Panc1 (cell line): ENCODE measurements around the gene RAB22A. TPM values are rescaled to one million over a fixed set of nuclear protein-coding genes. Genes with fewer than 3 reads are reported as not detected.

Experiments used
- ATAC-seq: fragments of 200-7000 bp; cut with Tn5 transposase; 2 replicates; pipeline ENCODE4 v1.9.1; 2020; ENCODE audit warnings: mild to moderate bottlenecking, moderate library complexity
- BruUV-seq: library from RNA; stranded (reverse); fragments of 400-500 nt; replicated peaks from 2 replicates; lab custom pipeline; 2021; lab: Mats Ljungman, UMichigan
- CTCF ChIA-PET: fragments of 300-600 bp; sonication (Branson Sonifier 250); formaldehyde crosslinking; loops from one replicate; lab custom pipeline; 2022; ENCODE audit warnings: antibody characterized with exemption; lab: Charles Lee
- POLR2A ChIA-PET: fragments of 300-600 bp; sonication (Branson Sonifier 250); formaldehyde crosslinking; loops from one replicate; lab custom pipeline; 2022; ENCODE audit warnings: antibody characterized with exemption; lab: Charles Lee
- DNase-seq: peaks from one replicate; pipeline ENCODE4 v3.0.0-alpha.2; 2010; ENCODE audit warnings: low read depth, low spot score
- H3K27ac ChIP-seq: 2 replicates; pipeline ENCODE4 v1.5.1; 2011; ENCODE audit warnings: mild to moderate bottlenecking, low read length, inconsistent platforms
- H3K27me3 ChIP-seq: fragments of 200-500 bp; sonication (Bioruptor generic); 2 replicates; pipeline ENCODE4 v1.6.0; 2014; ENCODE audit warnings: low read length, inconsistent platforms; ENCODE audit not compliant: control insufficient read depth, insufficient read depth
- H3K36me3 ChIP-seq: fragments of 200-500 bp; sonication (Bioruptor generic); 2 replicates; pipeline ENCODE4 v1.5.1; 2014; ENCODE audit warnings: inconsistent platforms, mild to moderate bottlenecking, low read length, moderate library complexity; ENCODE audit not compliant: control insufficient read depth, insufficient read depth
- H3K4me1 ChIP-seq: 2 replicates; pipeline ENCODE4 v1.5.1; 2011; ENCODE audit warnings: inconsistent platforms, mild to moderate bottlenecking, low read length, moderate library complexity; ENCODE audit not compliant: control insufficient read depth, insufficient read depth
- H3K4me3 ChIP-seq, 2 experiments: 2 replicates each; pipeline ENCODE4 v1.5.1; 2011 to 2012; ENCODE audit warnings: low read depth in 2 of 2, low read length in 2 of 2, mild to moderate bottlenecking in 2 of 2, inconsistent platforms in 1 of 2, moderate library complexity in 1 of 2
- H3K9me3 ChIP-seq: fragments of 200-500 bp; sonication (Bioruptor generic); 2 replicates; pipeline ENCODE4 v1.5.1; 2014; ENCODE audit warnings: low read depth, mild to moderate bottlenecking, inconsistent platforms, low read length, moderate library complexity; ENCODE audit not compliant: control insufficient read depth, insufficient read depth
- POLR2AphosphoS5 ChIP-seq: IDR thresholded peaks from 2 replicates; pipeline ENCODE4 v1.6.1; 2012; ENCODE audit warnings: mild to moderate bottlenecking, low read depth, low read length, moderate library complexity
- SIN3A ChIP-seq: IDR thresholded peaks from 2 replicates; pipeline ENCODE4 v1.6.1; 2012; ENCODE audit warnings: low read depth, mild to moderate bottlenecking, low read length, moderate library complexity, borderline replicate concordance; ENCODE audit not compliant: insufficient read depth
- TCF7L2 ChIP-seq: IDR thresholded peaks from 2 replicates; pipeline ENCODE4 v1.6.1; 2011; ENCODE audit warnings: mild to moderate bottlenecking, low read depth, low read length, inconsistent platforms
- in situ Hi-C: cut with HindIII; loops from 2 replicates; pipeline ENCODE4 v1.10.0; 2016; ENCODE audit warnings: low sequenced_read_pairs, low pct_unique_long_range_greater_than_20kb
- intact Hi-C: fragments of 100-400 bp; cut with micrococcal nuclease; formaldehyde crosslinking; loops from one replicate; pipeline ENCODE4 v1.10.0; 2022; ENCODE audit not compliant: unreplicated experiment
- total RNA-seq: library from RNA; stranded (reverse); gene quantifications from one replicate; pipeline ENCODE4 v1.2.1, GENCODE V29; 2021; ENCODE audit not compliant: unreplicated experiment
- TF ChIP-seq, protein P1 (sequence below), 2 experiments: IDR thresholded peaks; 2 replicates each; pipeline ENCODE4 v1.6.1; 2011 to 2012; ENCODE audit warnings: low read depth in 2 of 2, control low read depth in 1 of 2, low read length in 1 of 2, mild to moderate bottlenecking in 1 of 2, moderate library complexity in 1 of 2; ENCODE audit not compliant: insufficient read depth in 1 of 2
- TF ChIP-seq, protein P2 (sequence below): fragments of 450-650 bp; IDR thresholded peaks from 2 replicates; pipeline ENCODE4 v1.5.1; 2017; ENCODE audit warnings: mild to moderate bottlenecking

RAB22A gene
- total RNA-seq, 1 experiment from 2014 or later = 21.1 TPM

DNA sequence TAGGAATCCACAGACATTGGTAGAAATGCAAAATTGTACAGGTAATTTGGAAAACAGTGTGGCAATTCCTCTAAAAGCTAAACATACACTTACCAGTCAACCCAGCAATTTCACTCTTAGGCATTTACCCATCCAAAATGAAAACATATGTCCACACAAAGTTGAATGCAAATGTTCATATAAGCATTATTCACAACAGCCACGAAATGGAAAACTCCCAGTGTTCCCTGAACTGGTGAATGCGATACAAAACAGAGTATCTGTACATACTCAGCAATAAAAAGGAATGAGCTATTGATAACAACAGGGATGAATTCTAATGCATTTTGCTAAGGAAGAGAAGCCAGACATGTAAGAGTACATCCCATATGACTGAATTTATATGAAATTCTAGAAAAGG is 32.4 kb upstream of the RAB22A start:
- in situ Hi-C loops = no loop called here
- Histone ChIP-seq H3K4me1 (no peaks in the 10 kb centered on the region), H3K27ac (no peak overlapping the region), H3K27me3 (no peaks in the 10 kb centered on the region), H3K4me3 (no peak overlapping the region), H3K9me3 (peaks cover 10% of the 10 kb centered on the region; the same call in 1 of the 2 replicates), H3K36me3 (no peaks in the 10 kb centered on the region)
- ATAC-seq (no peak), DNase-seq (no peak)
- TF ChIP-seq TCF7L2 (no peak), POLR2AphosphoS5 (no peak), SIN3A (no peak)
- TF ChIP-seq, protein P1, sequence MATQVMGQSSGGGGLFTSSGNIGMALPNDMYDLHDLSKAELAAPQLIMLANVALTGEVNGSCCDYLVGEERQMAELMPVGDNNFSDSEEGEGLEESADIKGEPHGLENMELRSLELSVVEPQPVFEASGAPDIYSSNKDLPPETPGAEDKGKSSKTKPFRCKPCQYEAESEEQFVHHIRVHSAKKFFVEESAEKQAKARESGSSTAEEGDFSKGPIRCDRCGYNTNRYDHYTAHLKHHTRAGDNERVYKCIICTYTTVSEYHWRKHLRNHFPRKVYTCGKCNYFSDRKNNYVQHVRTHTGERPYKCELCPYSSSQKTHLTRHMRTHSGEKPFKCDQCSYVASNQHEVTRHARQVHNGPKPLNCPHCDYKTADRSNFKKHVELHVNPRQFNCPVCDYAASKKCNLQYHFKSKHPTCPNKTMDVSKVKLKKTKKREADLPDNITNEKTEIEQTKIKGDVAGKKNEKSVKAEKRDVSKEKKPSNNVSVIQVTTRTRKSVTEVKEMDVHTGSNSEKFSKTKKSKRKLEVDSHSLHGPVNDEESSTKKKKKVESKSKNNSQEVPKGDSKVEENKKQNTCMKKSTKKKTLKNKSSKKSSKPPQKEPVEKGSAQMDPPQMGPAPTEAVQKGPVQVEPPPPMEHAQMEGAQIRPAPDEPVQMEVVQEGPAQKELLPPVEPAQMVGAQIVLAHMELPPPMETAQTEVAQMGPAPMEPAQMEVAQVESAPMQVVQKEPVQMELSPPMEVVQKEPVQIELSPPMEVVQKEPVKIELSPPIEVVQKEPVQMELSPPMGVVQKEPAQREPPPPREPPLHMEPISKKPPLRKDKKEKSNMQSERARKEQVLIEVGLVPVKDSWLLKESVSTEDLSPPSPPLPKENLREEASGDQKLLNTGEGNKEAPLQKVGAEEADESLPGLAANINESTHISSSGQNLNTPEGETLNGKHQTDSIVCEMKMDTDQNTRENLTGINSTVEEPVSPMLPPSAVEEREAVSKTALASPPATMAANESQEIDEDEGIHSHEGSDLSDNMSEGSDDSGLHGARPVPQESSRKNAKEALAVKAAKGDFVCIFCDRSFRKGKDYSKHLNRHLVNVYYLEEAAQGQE (IDR thresholded peaks at IDR 0.05; ENCODE audit: insufficient read depth in 1 of 2, low read depth in 2 of 2, low read length in 1 of 2) = no peak
- TF ChIP-seq, protein P2, sequence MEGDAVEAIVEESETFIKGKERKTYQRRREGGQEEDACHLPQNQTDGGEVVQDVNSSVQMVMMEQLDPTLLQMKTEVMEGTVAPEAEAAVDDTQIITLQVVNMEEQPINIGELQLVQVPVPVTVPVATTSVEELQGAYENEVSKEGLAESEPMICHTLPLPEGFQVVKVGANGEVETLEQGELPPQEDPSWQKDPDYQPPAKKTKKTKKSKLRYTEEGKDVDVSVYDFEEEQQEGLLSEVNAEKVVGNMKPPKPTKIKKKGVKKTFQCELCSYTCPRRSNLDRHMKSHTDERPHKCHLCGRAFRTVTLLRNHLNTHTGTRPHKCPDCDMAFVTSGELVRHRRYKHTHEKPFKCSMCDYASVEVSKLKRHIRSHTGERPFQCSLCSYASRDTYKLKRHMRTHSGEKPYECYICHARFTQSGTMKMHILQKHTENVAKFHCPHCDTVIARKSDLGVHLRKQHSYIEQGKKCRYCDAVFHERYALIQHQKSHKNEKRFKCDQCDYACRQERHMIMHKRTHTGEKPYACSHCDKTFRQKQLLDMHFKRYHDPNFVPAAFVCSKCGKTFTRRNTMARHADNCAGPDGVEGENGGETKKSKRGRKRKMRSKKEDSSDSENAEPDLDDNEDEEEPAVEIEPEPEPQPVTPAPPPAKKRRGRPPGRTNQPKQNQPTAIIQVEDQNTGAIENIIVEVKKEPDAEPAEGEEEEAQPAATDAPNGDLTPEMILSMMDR = no peak
- intact Hi-C loops = no loop called here
- ChIA-PET POLR2A (no interaction called here), CTCF (no interaction called here)
- no TSS peak for BruUV-seq

DNA sequence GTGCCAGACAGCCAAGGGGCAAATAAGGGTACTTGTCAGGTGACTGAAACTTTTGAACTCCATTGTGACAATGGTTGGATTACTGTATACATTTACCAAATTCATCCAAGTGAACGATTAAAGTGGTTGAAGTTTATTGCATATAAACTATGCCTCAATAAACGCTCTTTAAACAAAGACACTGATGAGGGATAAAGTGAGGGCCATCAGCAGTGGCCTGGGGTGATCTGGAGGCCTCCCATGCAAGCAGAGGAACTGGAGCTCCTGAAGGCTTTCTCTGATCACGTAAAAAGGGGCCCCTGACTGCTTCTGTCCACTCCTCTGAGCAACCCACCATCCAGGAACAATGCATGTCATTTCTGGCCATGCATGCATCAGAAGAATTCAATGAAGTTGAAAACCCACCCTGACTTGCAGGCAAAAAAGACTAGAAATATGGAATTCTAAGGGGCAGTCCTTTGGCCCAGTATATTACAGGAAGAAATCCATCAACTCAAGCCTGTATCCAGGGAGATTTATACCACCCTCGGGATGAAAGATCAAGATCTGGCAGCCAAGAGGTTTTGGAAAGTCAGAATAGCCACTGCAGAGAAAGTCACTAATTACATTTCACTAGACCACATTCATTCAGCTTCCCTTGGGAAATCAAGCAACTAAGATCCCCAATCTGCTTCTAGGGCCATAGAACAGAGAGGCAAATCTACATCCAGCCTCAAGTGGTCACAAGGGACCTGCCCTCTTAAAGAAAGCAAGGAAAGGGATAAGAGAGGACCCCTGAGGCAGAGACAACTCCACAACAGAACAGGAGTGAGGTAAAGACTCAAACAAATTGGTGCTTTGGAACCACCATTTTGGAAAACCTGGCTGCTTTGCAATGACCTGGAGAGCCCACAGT is 31.7 kb upstream of the RAB22A start:
- in situ Hi-C loops (no loop called here), intact Hi-C loops (no loop called here)
- ATAC-seq (no peak), DNase-seq (no peak)
- no peak overlapping the region for H3K4me3 ChIP-seq
- H3K27me3 ChIP-seq = no peaks in the 10 kb centered on the region
- peaks cover 10% of the 10 kb centered on the region; the same call in 1 of the 2 replicates for H3K9me3 ChIP-seq
- no TSS peak for BruUV-seq
- ChIA-PET CTCF (no interaction called here), POLR2A (interaction anchor here (0.6 kb wide), 2 partner anchors 11 to 593 kb away, joined by 4 to 7 read pairs; no protein-coding TSS in a partner anchor)
- TF ChIP-seq TCF7L2 (no peak), SIN3A (no peak), POLR2AphosphoS5 (no peak)
- TF ChIP-seq, protein P2 = no peak
- TF ChIP-seq, protein P1 (IDR thresholded peaks at IDR 0.05; ENCODE audit: insufficient read depth in 1 of 2, low read depth in 2 of 2, low read length in 1 of 2) = no peak
- no peaks in the 10 kb centered on the region for H3K36me3 ChIP-seq
- H3K27ac ChIP-seq = no peak overlapping the region
- no peaks in the 10 kb centered on the region for H3K4me1 ChIP-seq
